ENCODE measurements around the gene OR2Z1.

The OR2Z1 gene, protein sequence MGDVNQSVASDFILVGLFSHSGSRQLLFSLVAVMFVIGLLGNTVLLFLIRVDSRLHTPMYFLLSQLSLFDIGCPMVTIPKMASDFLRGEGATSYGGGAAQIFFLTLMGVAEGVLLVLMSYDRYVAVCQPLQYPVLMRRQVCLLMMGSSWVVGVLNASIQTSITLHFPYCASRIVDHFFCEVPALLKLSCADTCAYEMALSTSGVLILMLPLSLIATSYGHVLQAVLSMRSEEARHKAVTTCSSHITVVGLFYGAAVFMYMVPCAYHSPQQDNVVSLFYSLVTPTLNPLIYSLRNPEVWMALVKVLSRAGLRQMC

GRCh38 chr19:8721334-8721733 is at the start of gene OR2Z1:
TSS of gene OR2Z1 (plus strand) at chr19:8721634. CDS start at chr19:8731029, 9,395 bp downstream.
- no peak for DNase-seq

GRCh38 chr19:8673276-8673891 is 48.0 kb upstream of the OR2Z1 start:
- DNase-seq = no peak

- no peak for DNase-seq
Measured at GRCh38 chr19:8675066-8675465, 46.4 kb upstream of the OR2Z1 start.

- DNase-seq = no peak
Measured at GRCh38 chr19:8678244-8678807, 43.1 kb upstream of the OR2Z1 start.

DNA sequence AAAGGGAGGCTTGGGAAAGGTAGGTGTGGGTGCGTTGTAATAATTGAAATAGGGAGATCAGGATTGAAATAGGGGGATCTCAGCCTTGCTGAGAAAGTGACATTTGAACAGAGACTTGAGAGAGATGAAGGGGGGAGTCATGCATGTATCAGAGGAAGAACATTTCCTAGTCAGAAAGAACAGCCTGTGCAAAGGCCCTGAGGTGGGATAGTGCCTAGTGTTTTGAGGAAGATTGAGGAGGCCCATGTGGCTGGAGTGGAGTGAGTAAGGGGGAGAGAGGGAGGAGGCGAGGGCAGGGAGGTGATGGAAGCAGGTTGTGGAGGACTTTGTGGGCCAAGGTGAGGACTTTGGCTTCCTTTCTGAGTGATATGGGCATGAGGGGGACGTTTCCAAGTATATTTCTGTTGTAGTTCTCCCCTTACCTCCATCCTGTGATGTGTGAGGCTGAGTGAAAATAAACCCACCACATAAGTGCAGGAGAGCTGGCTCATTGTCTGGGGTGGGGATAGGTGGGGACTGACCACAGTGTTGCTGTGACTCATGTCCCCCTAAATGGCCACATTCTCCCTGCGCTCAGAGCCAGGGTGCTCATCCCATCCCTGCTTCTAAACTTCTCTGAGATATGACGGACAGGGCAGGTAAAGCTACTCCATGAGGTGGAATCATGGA is 40.6 kb upstream of the OR2Z1 start:
- DNase-seq = no peak

DNA sequence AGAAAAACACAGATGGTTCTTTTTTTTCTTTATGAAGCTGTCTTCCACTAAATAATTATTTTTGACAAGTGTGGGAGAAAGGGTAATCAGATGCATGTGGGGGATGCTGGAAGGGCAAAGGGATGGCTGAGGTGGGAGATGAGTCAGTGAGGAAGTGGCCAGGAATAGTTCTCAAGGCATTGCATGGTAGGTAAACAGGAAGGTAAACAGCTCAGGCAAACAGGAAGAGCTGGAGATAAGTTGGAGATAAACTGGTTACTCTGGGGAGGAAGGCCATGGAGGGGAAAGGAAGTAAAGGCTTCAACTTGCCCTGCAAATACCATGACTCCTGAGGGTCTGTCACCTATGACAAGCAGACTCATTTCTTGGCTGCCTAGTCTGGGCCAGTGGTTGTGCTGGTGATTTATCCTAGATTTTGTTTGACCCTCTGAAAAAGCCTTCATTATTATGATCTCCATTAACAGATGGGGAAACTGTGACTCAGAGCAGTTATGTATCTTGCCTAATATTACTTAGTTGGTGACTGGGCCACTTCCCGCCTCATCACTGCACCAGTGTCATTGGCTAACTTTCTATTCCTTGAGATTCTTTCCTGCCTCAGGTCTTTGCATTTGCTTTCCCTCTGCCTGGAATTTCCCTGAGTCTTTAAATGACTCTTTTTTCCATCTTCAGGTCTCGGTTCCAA is 39.9 kb upstream of the OR2Z1 start:
- DNase-seq = no peak

DNA sequence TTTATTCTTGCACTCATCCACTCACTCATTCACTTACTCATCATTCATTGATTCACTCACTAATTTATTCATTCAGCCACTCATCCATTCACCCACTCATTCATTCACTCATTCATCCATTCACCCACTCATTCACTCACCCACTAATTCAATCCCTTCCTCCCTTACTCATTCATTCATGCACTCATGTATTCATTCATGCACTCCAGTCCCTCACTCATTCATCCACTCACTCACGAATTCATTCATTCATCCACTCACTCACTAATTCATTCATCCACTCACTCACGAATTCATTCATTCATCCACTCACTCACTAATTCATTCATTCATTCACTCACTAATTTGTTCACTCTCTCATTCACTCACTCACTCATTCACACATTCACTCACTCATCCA is 39.0 kb upstream of the OR2Z1 start:
- DNase-seq = no peak

DNA sequence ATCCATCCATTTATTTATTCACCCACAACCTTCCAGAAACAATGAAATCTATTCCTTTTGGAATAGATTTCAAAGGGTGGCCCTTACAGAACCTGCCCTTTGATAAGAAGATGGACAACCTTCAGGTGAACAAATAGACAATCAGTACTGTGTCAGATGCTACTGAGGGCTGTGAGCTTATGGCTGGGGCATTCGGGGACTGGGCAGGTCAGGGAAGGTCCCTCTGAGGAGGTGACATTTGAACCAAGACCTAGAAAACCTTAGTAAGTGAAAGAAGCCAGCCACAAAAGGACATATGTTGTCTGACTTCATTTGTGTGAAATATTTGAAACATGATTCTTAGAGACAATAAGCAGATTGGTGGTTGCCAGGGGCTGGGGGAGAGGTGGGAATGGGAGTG is 38.5 kb upstream of the OR2Z1 start:
- DNase-seq = no peak

GRCh38 chr19:8684001-8684902 is 37.2 kb upstream of the OR2Z1 start:
- DNase-seq = no peak

DNA sequence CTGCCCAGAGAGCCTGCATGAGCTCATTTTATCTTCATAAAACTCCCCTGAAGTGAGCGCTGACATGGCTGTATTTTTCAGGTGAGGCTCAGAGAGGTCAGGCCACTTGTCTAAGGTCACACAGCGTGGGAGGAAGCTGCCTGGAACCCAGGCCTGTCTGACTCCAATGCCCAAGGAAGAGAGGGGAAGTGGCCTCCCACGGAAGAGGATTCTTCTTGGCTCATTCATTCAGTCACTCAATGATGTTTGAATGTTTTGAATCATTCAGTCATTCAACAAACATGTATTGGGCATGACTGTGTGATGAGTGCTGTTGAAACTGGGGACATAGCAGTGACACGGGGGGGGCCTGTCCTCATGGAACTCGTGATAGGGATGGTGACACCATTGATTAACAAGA is 34.9 kb upstream of the OR2Z1 start:
- DNase-seq = no peak

- DNase-seq = no peak
Measured at GRCh38 chr19:8688930-8689329, 32.5 kb upstream of the OR2Z1 start.

DNA sequence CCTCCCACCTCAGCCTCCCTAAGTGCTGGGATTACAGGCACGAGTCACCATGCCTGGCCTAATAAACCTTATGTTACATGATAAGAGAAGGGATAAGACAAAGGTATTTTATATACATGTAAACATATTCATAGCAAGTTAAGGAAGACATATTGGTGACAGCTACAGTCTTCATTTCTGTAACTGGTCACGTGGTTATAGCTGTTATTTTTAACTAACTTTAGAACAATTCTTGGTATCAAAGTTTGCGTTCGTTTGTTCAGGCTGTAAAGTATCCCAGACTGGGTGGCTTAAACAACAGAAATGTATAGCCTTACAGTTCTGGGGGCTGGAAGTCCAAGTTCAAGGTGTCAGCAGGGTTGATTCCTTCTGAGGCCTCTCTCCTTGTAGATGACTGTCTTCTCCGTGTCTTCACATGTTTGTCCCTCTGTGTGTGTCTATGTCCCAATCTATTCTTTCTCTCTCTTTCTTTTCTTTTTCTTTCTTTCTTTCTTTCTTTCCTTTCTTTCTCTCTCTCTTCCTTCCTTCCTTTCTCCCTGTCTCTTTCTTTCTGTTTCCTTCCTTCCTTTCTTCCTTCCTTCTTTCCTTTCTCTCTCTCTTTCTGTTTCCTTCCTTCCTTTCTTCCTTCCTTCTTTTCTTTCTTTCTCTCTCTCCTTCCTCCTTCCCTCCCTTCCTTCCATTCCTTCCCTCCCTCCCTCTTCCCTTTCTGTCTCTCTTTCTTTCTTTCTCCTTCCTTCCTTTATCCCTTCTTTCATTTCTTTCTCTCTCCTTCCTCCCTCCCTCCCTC is 30.5 kb upstream of the OR2Z1 start:
- no peak for DNase-seq

DNA sequence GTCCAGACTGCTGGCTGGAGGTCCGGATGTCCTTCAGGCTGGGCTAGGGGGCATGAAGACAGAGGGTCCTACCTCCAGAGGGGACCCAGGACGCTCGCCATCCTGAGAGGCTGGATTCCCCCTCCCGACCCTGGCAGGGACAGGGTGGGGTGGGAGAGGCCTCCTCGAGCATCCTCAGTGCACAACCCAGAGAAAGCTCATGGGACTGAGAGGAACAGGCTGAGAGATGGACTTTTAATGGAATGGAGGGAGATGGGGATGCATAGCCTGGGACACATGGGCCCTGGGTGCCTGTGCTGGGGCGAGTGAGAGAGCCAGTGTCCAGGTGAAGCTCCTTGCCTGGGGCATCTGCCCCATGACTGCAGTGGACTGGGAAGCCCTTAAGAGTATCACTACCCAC is 25.9 kb upstream of the OR2Z1 start:
- DNase-seq = no peak

- no peak for DNase-seq
Measured at GRCh38 chr19:8695911-8696310, 25.5 kb upstream of the OR2Z1 start.

DNA sequence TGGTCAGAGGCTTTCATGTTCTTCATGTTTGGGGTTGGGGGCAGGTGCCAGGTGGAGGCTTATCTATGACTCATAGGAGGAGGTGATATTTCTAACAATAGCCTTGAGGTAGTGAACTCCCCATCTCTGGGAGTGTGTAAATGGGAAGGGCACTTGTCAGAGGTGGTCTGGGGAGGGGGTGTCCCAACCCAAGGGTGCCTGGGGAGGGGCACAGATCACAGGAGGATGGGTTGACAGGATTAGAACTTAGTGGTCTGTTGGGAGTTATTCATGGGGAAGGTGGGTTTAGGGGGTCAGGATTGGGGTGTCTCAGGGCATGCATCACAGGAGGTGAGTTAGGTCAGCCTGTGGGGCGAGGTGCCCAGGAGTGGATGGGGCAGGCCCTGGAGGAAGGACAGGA is 24.4 kb upstream of the OR2Z1 start:
- no peak for DNase-seq

GRCh38 chr19:8697671-8698432 is 23.6 kb upstream of the OR2Z1 start:
- no peak for DNase-seq

DNA sequence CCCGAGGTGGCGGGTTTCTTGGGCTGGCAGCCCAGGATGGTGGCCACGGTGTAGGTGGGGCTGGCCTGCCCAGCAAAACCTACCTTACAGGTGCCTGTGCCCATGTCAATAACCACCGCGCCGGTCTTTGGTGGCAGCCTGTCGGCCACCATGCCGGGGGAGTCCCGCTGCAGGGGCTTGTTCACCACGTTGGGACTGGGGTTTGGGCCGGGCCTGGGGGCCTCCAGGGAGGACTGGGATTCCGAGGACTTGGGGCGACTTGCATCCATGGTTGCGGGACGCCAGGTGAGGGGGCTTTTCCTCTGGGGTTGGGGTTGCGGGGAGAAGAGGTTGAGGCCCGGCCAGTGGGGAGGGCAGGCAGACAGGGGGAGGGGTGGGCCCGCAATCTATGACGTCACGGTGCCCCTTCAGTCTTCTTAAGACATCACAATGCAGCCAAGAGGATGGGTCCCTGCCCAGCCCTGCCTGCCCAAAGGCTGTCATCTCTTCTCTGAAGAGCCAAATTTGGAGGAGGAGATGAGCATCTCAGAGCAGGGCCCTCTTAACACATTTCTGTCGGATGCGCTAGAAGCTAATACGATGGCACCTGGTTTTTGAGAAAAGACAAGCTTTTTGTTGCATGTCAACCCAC is 22.9 kb upstream of the OR2Z1 start, which contains the start of gene ACTL9:
Gene ACTL9, minus strand, starts transcription at position 363 of the 631 bp plus-strand sequence. Its CDS starts 94 bp downstream, at position 269.
- no peak for DNase-seq

- no peak for DNase-seq
Measured at GRCh38 chr19:8699908-8700307, 21.5 kb upstream of the OR2Z1 start.

GRCh38 chr19:8700956-8701355 is 20.5 kb upstream of the OR2Z1 start:
- DNase-seq = no peak

- DNase-seq = peak in 1 of 6 experiments; percentile 11
Measured at GRCh38 chr19:8702350-8702749, 19.1 kb upstream of the OR2Z1 start.
